B cell (primary cell): ENCODE results near the gene GGTA1.

ENCODE experiments used
- CTCF ChIP-seq: fragments of 200-600 bp; IDR thresholded peaks from one replicate; pipeline ENCODE4 v1.8.0; 2022; ENCODE audit warnings: antibody characterized with exemption, mild to moderate bottlenecking
- EZH2 ChIP-seq: IDR thresholded peaks from 2 replicates; pipeline ENCODE4 v1.6.1; 2012; ENCODE audit warnings: borderline replicate concordance, low read depth, mild to moderate bottlenecking, moderate library complexity, low read length; ENCODE audit not compliant: insufficient read depth, poor library complexity, severe bottlenecking

GRCh38 chr9:121486043-121486442 lies 13.6 kb downstream of the GGTA1 start:
- no peak for TF ChIP-seq CTCF
- no peak for TF ChIP-seq EZH2
